HEK293 (cell line): ENCODE measurements around the gene TSSK6.

ENCODE experiments used
- OSR2 ChIP-seq: fragments of 450-650 bp; formaldehyde crosslinking; IDR thresholded peaks from 2 replicates; pipeline ENCODE4 v1.5.1; 2016; ENCODE audit warnings: missing biosample characterization, missing genetic modification characterization
- YY1 ChIP-seq: fragments of 450-650 bp; formaldehyde crosslinking; IDR thresholded peaks from 2 replicates; pipeline ENCODE4 v1.5.1; 2018; ENCODE audit warnings: missing biosample characterization, missing genetic modification characterization
- ZBTB11 ChIP-seq: fragments of 450-650 bp; formaldehyde crosslinking; conservative IDR thresholded peaks from 2 replicates; pipeline ENCODE4 v1.5.1; 2016; ENCODE audit warnings: low read depth, missing biosample characterization, missing genetic modification characterization
- ZFHX2 ChIP-seq: fragments of 450-650 bp; formaldehyde crosslinking; conservative IDR thresholded peaks from 2 replicates; pipeline ENCODE4 v1.5.1; 2016; ENCODE audit warnings: missing biosample characterization, missing genetic modification characterization
- ZNF792 ChIP-seq: fragments of 450-650 bp; formaldehyde crosslinking; IDR thresholded peaks from 2 replicates; pipeline ENCODE4 v1.5.1; 2016; ENCODE audit warnings: missing biosample characterization, missing genetic modification characterization
- TF ChIP-seq, protein P1 (sequence below): fragments of 450-650 bp; formaldehyde crosslinking; IDR thresholded peaks from 2 replicates; pipeline ENCODE4 v1.5.1; 2016; ENCODE audit warnings: missing biosample characterization, missing genetic modification characterization
- TF ChIP-seq, protein P2 (sequence below): fragments of 450-650 bp; formaldehyde crosslinking; IDR thresholded peaks from 2 replicates; pipeline ENCODE4 v1.5.1; 2016; ENCODE audit warnings: missing biosample characterization, missing genetic modification characterization
- TF ChIP-seq, protein P3 (sequence below): fragments of 450-650 bp; formaldehyde crosslinking; IDR thresholded peaks from 2 replicates; pipeline ENCODE4 v1.5.1; 2016; ENCODE audit warnings: missing biosample characterization, missing genetic modification characterization
- TF ChIP-seq, protein P4 (sequence below): fragments of 450-650 bp; formaldehyde crosslinking; IDR thresholded peaks from 2 replicates; pipeline ENCODE4 v1.5.1; 2017; ENCODE audit warnings: missing biosample characterization, mild to moderate bottlenecking, missing genetic modification characterization, moderate library complexity

DNA sequence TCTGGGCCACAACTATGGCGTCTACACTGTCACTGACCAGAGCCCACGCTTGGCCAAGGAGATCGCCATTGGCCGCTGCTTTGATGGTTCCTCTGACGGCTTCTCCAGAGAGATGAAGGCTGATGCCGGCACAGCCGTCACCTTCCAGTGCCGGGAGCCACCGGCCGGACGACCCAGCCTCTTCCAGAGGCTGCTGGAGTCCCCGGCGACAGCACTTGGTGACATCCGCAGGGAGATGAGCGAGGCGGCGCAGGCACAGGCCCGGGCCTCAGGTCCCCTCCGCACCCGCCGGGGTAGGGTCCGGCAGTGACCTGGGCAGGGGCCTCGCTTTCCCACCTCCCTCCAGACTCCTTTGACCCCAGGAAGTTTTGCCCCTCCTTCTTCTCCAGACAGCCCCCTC is 30.4 kb upstream of the TSSK6 start:
- TF ChIP-seq, protein P1, sequence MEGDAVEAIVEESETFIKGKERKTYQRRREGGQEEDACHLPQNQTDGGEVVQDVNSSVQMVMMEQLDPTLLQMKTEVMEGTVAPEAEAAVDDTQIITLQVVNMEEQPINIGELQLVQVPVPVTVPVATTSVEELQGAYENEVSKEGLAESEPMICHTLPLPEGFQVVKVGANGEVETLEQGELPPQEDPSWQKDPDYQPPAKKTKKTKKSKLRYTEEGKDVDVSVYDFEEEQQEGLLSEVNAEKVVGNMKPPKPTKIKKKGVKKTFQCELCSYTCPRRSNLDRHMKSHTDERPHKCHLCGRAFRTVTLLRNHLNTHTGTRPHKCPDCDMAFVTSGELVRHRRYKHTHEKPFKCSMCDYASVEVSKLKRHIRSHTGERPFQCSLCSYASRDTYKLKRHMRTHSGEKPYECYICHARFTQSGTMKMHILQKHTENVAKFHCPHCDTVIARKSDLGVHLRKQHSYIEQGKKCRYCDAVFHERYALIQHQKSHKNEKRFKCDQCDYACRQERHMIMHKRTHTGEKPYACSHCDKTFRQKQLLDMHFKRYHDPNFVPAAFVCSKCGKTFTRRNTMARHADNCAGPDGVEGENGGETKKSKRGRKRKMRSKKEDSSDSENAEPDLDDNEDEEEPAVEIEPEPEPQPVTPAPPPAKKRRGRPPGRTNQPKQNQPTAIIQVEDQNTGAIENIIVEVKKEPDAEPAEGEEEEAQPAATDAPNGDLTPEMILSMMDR (tag by site-specific recombination) = no peak
- TF ChIP-seq OSR2 (tag by site-specific recombination) = no peak
- TF ChIP-seq, protein P2, sequence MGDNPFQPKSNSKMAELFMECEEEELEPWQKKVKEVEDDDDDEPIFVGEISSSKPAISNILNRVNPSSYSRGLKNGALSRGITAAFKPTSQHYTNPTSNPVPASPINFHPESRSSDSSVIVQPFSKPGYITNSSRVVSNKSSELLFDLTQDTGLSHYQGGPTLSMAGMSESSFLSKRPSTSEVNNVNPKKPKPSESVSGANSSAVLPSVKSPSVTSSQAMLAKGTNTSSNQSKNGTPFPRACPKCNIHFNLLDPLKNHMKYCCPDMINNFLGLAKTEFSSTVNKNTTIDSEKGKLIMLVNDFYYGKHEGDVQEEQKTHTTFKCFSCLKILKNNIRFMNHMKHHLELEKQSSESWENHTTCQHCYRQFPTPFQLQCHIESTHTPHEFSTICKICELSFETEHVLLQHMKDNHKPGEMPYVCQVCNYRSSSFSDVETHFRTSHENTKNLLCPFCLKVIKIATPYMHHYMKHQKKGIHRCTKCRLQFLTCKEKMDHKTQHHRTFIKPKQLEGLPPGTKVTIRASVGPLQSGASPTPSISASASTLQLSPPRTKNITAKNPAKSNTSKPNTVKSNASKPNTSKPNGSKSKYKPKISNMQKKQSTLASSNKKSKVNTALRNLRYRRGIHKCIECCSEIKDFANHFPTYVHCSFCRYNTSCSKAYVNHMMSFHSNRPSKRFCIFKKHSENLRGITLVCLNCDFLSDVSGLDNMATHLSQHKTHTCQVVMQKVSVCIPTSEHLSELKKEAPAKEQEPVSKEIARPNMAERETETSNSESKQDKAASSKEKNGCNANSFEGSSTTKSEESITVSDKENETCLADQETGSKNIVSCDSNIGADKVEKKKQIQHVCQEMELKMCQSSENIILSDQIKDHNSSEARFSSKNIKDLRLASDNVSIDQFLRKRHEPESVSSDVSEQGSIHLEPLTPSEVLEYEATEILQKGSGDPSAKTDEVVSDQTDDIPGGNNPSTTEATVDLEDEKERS = no peak
- no peak for TF ChIP-seq ZNF792 (tag by site-specific recombination)
- TF ChIP-seq ZBTB11 (tag by site-specific recombination) = no peak
- TF ChIP-seq YY1 (tag by site-specific recombination) = no peak
- TF ChIP-seq, protein P3, sequence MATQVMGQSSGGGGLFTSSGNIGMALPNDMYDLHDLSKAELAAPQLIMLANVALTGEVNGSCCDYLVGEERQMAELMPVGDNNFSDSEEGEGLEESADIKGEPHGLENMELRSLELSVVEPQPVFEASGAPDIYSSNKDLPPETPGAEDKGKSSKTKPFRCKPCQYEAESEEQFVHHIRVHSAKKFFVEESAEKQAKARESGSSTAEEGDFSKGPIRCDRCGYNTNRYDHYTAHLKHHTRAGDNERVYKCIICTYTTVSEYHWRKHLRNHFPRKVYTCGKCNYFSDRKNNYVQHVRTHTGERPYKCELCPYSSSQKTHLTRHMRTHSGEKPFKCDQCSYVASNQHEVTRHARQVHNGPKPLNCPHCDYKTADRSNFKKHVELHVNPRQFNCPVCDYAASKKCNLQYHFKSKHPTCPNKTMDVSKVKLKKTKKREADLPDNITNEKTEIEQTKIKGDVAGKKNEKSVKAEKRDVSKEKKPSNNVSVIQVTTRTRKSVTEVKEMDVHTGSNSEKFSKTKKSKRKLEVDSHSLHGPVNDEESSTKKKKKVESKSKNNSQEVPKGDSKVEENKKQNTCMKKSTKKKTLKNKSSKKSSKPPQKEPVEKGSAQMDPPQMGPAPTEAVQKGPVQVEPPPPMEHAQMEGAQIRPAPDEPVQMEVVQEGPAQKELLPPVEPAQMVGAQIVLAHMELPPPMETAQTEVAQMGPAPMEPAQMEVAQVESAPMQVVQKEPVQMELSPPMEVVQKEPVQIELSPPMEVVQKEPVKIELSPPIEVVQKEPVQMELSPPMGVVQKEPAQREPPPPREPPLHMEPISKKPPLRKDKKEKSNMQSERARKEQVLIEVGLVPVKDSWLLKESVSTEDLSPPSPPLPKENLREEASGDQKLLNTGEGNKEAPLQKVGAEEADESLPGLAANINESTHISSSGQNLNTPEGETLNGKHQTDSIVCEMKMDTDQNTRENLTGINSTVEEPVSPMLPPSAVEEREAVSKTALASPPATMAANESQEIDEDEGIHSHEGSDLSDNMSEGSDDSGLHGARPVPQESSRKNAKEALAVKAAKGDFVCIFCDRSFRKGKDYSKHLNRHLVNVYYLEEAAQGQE (tag by site-specific recombination) = no peak
- TF ChIP-seq, protein P4, sequence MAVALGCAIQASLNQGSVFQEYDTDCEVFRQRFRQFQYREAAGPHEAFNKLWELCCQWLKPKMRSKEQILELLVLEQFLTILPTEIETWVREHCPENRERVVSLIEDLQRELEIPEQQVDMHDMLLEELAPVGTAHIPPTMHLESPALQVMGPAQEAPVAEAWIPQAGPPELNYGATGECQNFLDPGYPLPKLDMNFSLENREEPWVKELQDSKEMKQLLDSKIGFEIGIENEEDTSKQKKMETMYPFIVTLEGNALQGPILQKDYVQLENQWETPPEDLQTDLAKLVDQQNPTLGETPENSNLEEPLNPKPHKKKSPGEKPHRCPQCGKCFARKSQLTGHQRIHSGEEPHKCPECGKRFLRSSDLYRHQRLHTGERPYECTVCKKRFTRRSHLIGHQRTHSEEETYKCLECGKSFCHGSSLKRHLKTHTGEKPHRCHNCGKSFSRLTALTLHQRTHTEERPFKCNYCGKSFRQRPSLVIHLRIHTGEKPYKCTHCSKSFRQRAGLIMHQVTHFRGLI (tag by site-specific recombination) = no peak
- no peak for TF ChIP-seq ZFHX2 (tag by site-specific recombination)
